Astrocyte (in vitro differentiated cells and primary cell): ENCODE data around the gene DENND4B. TPM values are rescaled to one million over a fixed set of nuclear protein-coding genes. Genes with fewer than 3 reads are reported as not detected.

Experiments used
- DNase-seq: peaks from one replicate; pipeline ENCODE4 v3.0.0-alpha.2; 2010; ENCODE audit warnings: low read depth
- FAIRE-seq: peaks from 2 replicates; lab custom pipeline; 2011; peaks lifted over from hg19 to GRCh38; lab: Jason Lieb, UNC
- H2AFZ ChIP-seq: 2 replicates; pipeline ENCODE4 v1.6.0; 2012; ENCODE audit warnings: low read depth, low read length, inconsistent platforms
- H3K27ac ChIP-seq: 2 replicates; pipeline ENCODE4 v1.5.1; 2011; ENCODE audit warnings: low read depth, low read length, inconsistent platforms
- H3K27me3 ChIP-seq: 2 replicates; pipeline ENCODE4 v1.6.0; 2011; ENCODE audit warnings: low read length, inconsistent platforms; ENCODE audit not compliant: insufficient read depth
- H3K36me3 ChIP-seq: 2 replicates; pipeline ENCODE4 v1.5.1; 2011; ENCODE audit warnings: low read length, inconsistent platforms; ENCODE audit not compliant: insufficient read depth
- H3K4me1 ChIP-seq: 2 replicates; pipeline ENCODE4 v1.5.1; 2011; ENCODE audit warnings: low read length, inconsistent platforms; ENCODE audit not compliant: insufficient read depth
- H3K4me2 ChIP-seq: 2 replicates; pipeline ENCODE4 v1.6.0; 2012; ENCODE audit warnings: low read length, inconsistent platforms
- H3K4me3 ChIP-seq: 2 replicates; pipeline ENCODE4 v1.5.1; 2011; ENCODE audit warnings: low read depth, mild to moderate bottlenecking, low read length, inconsistent platforms; ENCODE audit not compliant: insufficient read depth
- H3K79me2 ChIP-seq: 2 replicates; pipeline ENCODE4 v1.6.0; 2012; ENCODE audit warnings: mild to moderate bottlenecking, low read length, inconsistent platforms; ENCODE audit not compliant: insufficient read depth
- H3K9ac ChIP-seq: 2 replicates; pipeline ENCODE4 v1.6.0; 2012; ENCODE audit warnings: mild to moderate bottlenecking, low read length, inconsistent platforms
- H3K9me3 ChIP-seq: 2 replicates; pipeline ENCODE4 v1.5.1; 2012; ENCODE audit warnings: low read depth, mild to moderate bottlenecking, low read length, inconsistent platforms; ENCODE audit not compliant: insufficient read depth
- H4K20me1 ChIP-seq: 2 replicates; pipeline ENCODE4 v1.6.0; 2012; ENCODE audit warnings: low read length, inconsistent platforms; ENCODE audit not compliant: insufficient read depth
- H3K27ac Mint-ChIP-seq: one replicate; pipeline ENCODE4 v1.8.0; 2021; ENCODE audit warnings: mild to moderate bottlenecking, mixed read lengths; ENCODE audit not compliant: unreplicated experiment
- H3K27me3 Mint-ChIP-seq: one replicate; pipeline ENCODE4 v1.8.0; 2021; ENCODE audit warnings: low read depth, mixed read lengths; ENCODE audit not compliant: unreplicated experiment
- H3K36me3 Mint-ChIP-seq: one replicate; pipeline ENCODE4 v1.8.0; 2021; ENCODE audit warnings: low read depth, mixed read lengths; ENCODE audit not compliant: unreplicated experiment
- H3K4me1 Mint-ChIP-seq: one replicate; pipeline ENCODE4 v1.8.0; 2021; ENCODE audit warnings: low read depth, mixed read lengths; ENCODE audit not compliant: unreplicated experiment
- H3K4me3 Mint-ChIP-seq: one replicate; pipeline ENCODE4 v1.8.0; 2021; ENCODE audit warnings: mild to moderate bottlenecking, moderate library complexity, mixed read lengths; ENCODE audit not compliant: unreplicated experiment
- H3K9me3 Mint-ChIP-seq: one replicate; pipeline ENCODE4 v1.8.0; 2021; ENCODE audit warnings: mild to moderate bottlenecking, mixed read lengths; ENCODE audit not compliant: unreplicated experiment
- EZH2 ChIP-seq: IDR thresholded peaks from 2 replicates; pipeline ENCODE4 v1.6.1; 2012; ENCODE audit warnings: mild to moderate bottlenecking, low read length, inconsistent platforms; ENCODE audit not compliant: insufficient read depth
- microRNA-seq: library from miRNA; unstranded; fragments of <30 nt; microRNA quantifications from one replicate; pipeline ENCODE4 v1.2.0, GENCODE V29; 2020
- total RNA-seq: library from RNA; stranded (reverse); gene quantifications from 2 replicates; pipeline ENCODE4 v1.2.1, GENCODE V29; 2021
- TF ChIP-seq, protein P1 (sequence below): IDR thresholded peaks from 2 replicates; pipeline ENCODE4 v1.5.1; 2011; ENCODE audit warnings: low read depth, mild to moderate bottlenecking, inconsistent platforms, low read length, moderate library complexity; ENCODE audit not compliant: insufficient read depth

DENND4B gene
- total RNA-seq, 1 donor from 2014 or later, result 31.3 TPM

DNA sequence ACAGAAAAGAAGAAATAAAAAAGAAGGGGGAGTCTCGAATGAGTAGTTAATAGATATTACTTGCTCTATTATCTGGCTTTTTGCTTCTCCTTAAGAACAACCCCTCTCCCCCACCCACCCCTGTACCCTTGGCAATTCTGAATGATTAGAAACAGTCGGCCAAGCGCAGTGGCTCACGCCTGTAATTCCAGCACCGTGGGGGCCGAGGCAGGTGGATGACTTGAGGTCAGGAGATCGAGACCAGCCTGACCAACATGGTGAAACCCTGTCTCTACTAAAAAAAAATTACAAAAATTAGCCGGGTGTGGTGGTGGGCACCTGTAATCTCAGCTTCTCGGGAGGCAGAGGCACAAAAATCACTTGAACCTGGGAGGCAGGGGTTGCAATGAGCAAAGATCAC lies 66.5 kb downstream of the DENND4B start:
- H3K79me2 ChIP-seq, result peaks cover 86% of the 10 kb centered on the region
- no peaks in the 10 kb centered on the region for H3K27me3 ChIP-seq
- H3K27ac ChIP-seq, result no peak overlapping the region
- Mint-ChIP-seq H3K4me1 (peaks cover 7% of the 10 kb centered on the region), H3K27ac (no peak overlapping the region), H3K4me3 (no peak overlapping the region), H3K36me3 (no peaks in the 10 kb centered on the region), H3K9me3 (no peaks in the 10 kb centered on the region), H3K27me3 (no peaks in the 10 kb centered on the region)
- TF ChIP-seq EZH2, result no peak
- TF ChIP-seq, protein P1, sequence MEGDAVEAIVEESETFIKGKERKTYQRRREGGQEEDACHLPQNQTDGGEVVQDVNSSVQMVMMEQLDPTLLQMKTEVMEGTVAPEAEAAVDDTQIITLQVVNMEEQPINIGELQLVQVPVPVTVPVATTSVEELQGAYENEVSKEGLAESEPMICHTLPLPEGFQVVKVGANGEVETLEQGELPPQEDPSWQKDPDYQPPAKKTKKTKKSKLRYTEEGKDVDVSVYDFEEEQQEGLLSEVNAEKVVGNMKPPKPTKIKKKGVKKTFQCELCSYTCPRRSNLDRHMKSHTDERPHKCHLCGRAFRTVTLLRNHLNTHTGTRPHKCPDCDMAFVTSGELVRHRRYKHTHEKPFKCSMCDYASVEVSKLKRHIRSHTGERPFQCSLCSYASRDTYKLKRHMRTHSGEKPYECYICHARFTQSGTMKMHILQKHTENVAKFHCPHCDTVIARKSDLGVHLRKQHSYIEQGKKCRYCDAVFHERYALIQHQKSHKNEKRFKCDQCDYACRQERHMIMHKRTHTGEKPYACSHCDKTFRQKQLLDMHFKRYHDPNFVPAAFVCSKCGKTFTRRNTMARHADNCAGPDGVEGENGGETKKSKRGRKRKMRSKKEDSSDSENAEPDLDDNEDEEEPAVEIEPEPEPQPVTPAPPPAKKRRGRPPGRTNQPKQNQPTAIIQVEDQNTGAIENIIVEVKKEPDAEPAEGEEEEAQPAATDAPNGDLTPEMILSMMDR, result no peak
- H2AFZ ChIP-seq, result no peak overlapping the region
- DNase-seq (no peak), FAIRE-seq (no peak)
- no peaks in the 10 kb centered on the region for H3K9me3 ChIP-seq
- peak overlapping the region; percentile 84 for H3K9ac ChIP-seq
- H4K20me1 ChIP-seq, result peaks cover 41% of the 10 kb centered on the region
- peaks cover 18% of the 10 kb centered on the region for H3K4me1 ChIP-seq
- no peak overlapping the region for H3K4me3 ChIP-seq
- no peaks in the 10 kb centered on the region for H3K36me3 ChIP-seq
- no peak overlapping the region for H3K4me2 ChIP-seq

Small RNA genes within 50 kb of the gene (microRNA-seq; reads per million reads assigned to microRNA genes)
- gene MIR6737, result 1.6 reads per million

Other genes starting within 250 kb of the DENND4B start
- gene INTS3, start 218.7 kb downstream of the DENND4B start, total RNA-seq, result 39.5 and 40.2 TPM in 2 replicates
- gene SLC27A3, start 171.3 kb downstream of the DENND4B start, total RNA-seq, result 5.9 and 8.5 TPM in 2 replicates
- 48.4 and 56.9 TPM in 2 replicates for gene GATAD2B, start 23.7 kb downstream of the DENND4B start, total RNA-seq
- gene CRTC2, start 11.9 kb upstream of the DENND4B start, total RNA-seq, result 38.3 and 38.4 TPM in 2 replicates
- 90.2 and 91.7 TPM in 2 replicates for gene SLC39A1, start 16.8 kb upstream of the DENND4B start, total RNA-seq
- 5.3 and 6.1 TPM in 2 replicates for gene CREB3L4, start 21.2 kb upstream of the DENND4B start, total RNA-seq
- 103 TPM in 2 replicates for gene JTB, start 31.0 kb upstream of the DENND4B start, total RNA-seq
- gene RAB13, start 39.6 kb upstream of the DENND4B start, total RNA-seq, result 143 and 145 TPM in 2 replicates
- 1,010 and 1,149 TPM in 2 replicates for gene RPS27, start 44.0 kb upstream of the DENND4B start, total RNA-seq
- gene NUP210L, start 208.4 kb upstream of the DENND4B start, total RNA-seq, result 0.07 TPM in 1 of 2 replicates, not detected in the other
- gene TPM3, start 245.4 kb upstream of the DENND4B start, total RNA-seq, result 600 and 687 TPM in 2 replicates